Measurements from ENCODE around the gene WASF3. TPM values are rescaled to one million over a fixed set of nuclear protein-coding genes. Genes with fewer than 3 reads are reported as not detected.

The WASF3 gene
- total RNA-seq, 4 donors from 2014 or later, result 5.7 to 11.4 (median 7.2) TPM

GRCh38 chr13:26571518-26571917 lies 14.0 kb downstream of the WASF3 start:
- TF ChIP-seq EP300 (IDR thresholded peaks at IDR 0.05) (no peak), POLR2A (IDR thresholded peaks at IDR 0.05) (no peak), POLR2AphosphoS5 (IDR thresholded peaks at IDR 0.05) (no peak), CTCF (IDR thresholded peaks at IDR 0.05) (no peak)
- WGBS, result 61% methylated on average over 3 of the region's 3 CpGs

GRCh38 chr13:26575244-26575643 lies 17.8 kb downstream of the WASF3 start:
- no peak for TF ChIP-seq POLR2AphosphoS5 (IDR thresholded peaks at IDR 0.05)
- no peak for TF ChIP-seq CTCF (IDR thresholded peaks at IDR 0.05)
- TF ChIP-seq EP300 (IDR thresholded peaks at IDR 0.05), result no peak
- no peak for TF ChIP-seq POLR2A (IDR thresholded peaks at IDR 0.05)
- no peak overlapping the region for H3K4me3 ChIP-seq
- H3K9me3 ChIP-seq, result no peaks in the 10 kb centered on the region
- H3K27ac ChIP-seq, result no peak overlapping the region
- H3K36me3 ChIP-seq, result no peaks in the 10 kb centered on the region
- WGBS, result 95% methylated on average over 2 of the region's 2 CpGs
- no peaks in the 10 kb centered on the region for H3K27me3 ChIP-seq
- no peaks in the 10 kb centered on the region for H3K4me1 ChIP-seq
- DNase-seq (ENCODE audit: low spot score in 2 of 2), result no peak

More at GRCh38 chr13:26571518-26571917, 14.0 kb downstream of the WASF3 start:
- Histone ChIP-seq H3K27me3 (no peaks in the 10 kb centered on the region), H3K36me3 (no peaks in the 10 kb centered on the region), H3K9me3 (no peaks in the 10 kb centered on the region), H3K27ac (no peak overlapping the region), H3K4me3 (no peak overlapping the region), H3K4me1 (no peaks in the 10 kb centered on the region)
- no peak for DNase-seq (ENCODE audit: low spot score in 2 of 2)

GRCh38 chr13:26579580-26579979 lies 22.1 kb downstream of the WASF3 start:
- Histone ChIP-seq H3K4me3 (no peak overlapping the region), H3K27me3 (no peaks in the 10 kb centered on the region), H3K4me1 (peaks cover 5% of the 10 kb centered on the region), H3K36me3 (no peaks in the 10 kb centered on the region), H3K27ac (no peak overlapping the region), H3K9me3 (no peaks in the 10 kb centered on the region)
- WGBS, result 97% methylated on average over 1 of the region's 1 CpG
- no peak for DNase-seq (ENCODE audit: low spot score in 2 of 2)
- TF ChIP-seq CTCF (IDR thresholded peaks at IDR 0.05) (no peak), POLR2A (IDR thresholded peaks at IDR 0.05) (no peak), POLR2AphosphoS5 (IDR thresholded peaks at IDR 0.05) (no peak), EP300 (IDR thresholded peaks at IDR 0.05) (no peak)

- WGBS, result 86% methylated on average over 2 of the region's 2 CpGs
- no peak for TF ChIP-seq CTCF (IDR thresholded peaks at IDR 0.05)
- TF ChIP-seq POLR2AphosphoS5 (IDR thresholded peaks at IDR 0.05), result no peak
- no peak for TF ChIP-seq EP300 (IDR thresholded peaks at IDR 0.05)
- TF ChIP-seq POLR2A (IDR thresholded peaks at IDR 0.05), result no peak
- Histone ChIP-seq H3K27ac (no peak overlapping the region), H3K4me3 (no peak overlapping the region), H3K9me3 (no peaks in the 10 kb centered on the region), H3K4me1 (peaks cover 5% of the 10 kb centered on the region), H3K36me3 (no peaks in the 10 kb centered on the region), H3K27me3 (no peaks in the 10 kb centered on the region)
- no peak for DNase-seq (ENCODE audit: low spot score in 2 of 2)
Measured at GRCh38 chr13:26583662-26584061, 26.2 kb downstream of the WASF3 start.

GRCh38 chr13:26584713-26585112 lies 27.2 kb downstream of the WASF3 start:
- WGBS, result 57% methylated on average over 2 of the region's 2 CpGs

More at GRCh38 chr13:26584713-26585112, 27.2 kb downstream of the WASF3 start:
- H3K4me1 ChIP-seq, result peaks cover 5% of the 10 kb centered on the region
- no peak for DNase-seq (ENCODE audit: low spot score in 2 of 2)
- H3K4me3 ChIP-seq, result no peak overlapping the region
- no peaks in the 10 kb centered on the region for H3K27me3 ChIP-seq
- H3K36me3 ChIP-seq, result no peaks in the 10 kb centered on the region
- H3K9me3 ChIP-seq, result no peaks in the 10 kb centered on the region
- no peak for TF ChIP-seq POLR2A (IDR thresholded peaks at IDR 0.05)
- TF ChIP-seq POLR2AphosphoS5 (IDR thresholded peaks at IDR 0.05), result no peak
- no peak for TF ChIP-seq CTCF (IDR thresholded peaks at IDR 0.05)
- TF ChIP-seq EP300 (IDR thresholded peaks at IDR 0.05), result no peak
- no peak overlapping the region for H3K27ac ChIP-seq
